SJSA1 (cell line): ENCODE data around the gene FGF3. TPM values are rescaled to one million over a fixed set of nuclear protein-coding genes. Genes with fewer than 3 reads are reported as not detected.
A peak's percentile ranks its signal among the peaks of the same experiment; 100 is the strongest.

Source experiments
- DNase-seq, 2 experiments: peaks; one replicate each; pipeline ENCODE4 v3.0.0-alpha.2; 2015 to 2020; ENCODE audit warnings: low spot score in 2 of 2, low read depth in 1 of 2
- H3K27ac ChIP-seq: fragments of 250-450 bp; sonication (Bioruptor Pico); 2 replicates; pipeline ENCODE4 v1.5.1; 2020; ENCODE audit warnings: mild to moderate bottlenecking, moderate library complexity
- H3K27me3 ChIP-seq: fragments of 250-450 bp; sonication (Bioruptor Pico); replicated peaks from 2 replicates; pipeline ENCODE4 v1.5.1; 2020; ENCODE audit warnings: mild to moderate bottlenecking, moderate library complexity
- H3K36me3 ChIP-seq: fragments of 250-450 bp; sonication (Bioruptor Pico); 2 replicates; pipeline ENCODE4 v1.5.1; 2020; ENCODE audit warnings: mild to moderate bottlenecking
- H3K4me1 ChIP-seq: fragments of 250-450 bp; sonication (Bioruptor Pico); replicated peaks from 2 replicates; pipeline ENCODE4 v1.6.1; 2021; ENCODE audit warnings: mild to moderate bottlenecking
- H3K4me3 ChIP-seq: fragments of 250-450 bp; sonication (Bioruptor Pico); 2 replicates; pipeline ENCODE4 v1.5.1; 2020; ENCODE audit warnings: mild to moderate bottlenecking
- H3K9me3 ChIP-seq: fragments of 250-450 bp; sonication (Bioruptor Pico); replicated peaks from 2 replicates; pipeline ENCODE4 v1.5.1; 2020; ENCODE audit warnings: mild to moderate bottlenecking
- total RNA-seq: library from RNA; depleted of rRNA; stranded (reverse); fragments of >200 nt; shearing (Covaris generic); gene quantifications from 2 replicates; pipeline ENCODE4 v1.2.3, GENCODE V29; 2014

The FGF3 gene
- total RNA-seq, 1 experiment from 2014 or later = not detected

DNA sequence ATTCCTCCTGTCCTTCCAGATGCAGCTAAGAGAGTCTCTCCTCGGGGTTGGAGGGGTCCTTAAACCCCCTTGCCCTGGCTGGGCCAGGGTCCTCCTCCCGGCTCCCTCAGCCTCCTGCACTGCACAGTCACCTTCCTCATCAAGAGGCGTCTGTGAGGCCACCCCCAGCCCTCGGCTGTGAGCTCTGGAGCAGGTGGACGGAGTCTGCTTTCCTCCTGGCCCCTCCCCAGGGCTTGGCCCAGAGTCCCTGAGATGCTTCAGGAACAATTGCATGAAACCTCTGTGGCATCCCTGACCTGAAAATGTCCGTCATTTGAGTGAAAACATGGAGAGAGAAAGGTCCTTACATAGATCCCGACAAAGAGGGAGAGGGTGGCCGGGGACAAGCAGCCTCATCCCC, 6.7 kb upstream of the FGF3 start:
- no peak overlapping the region for H3K27ac ChIP-seq
- DNase-seq = no peak
- no peak overlapping the region for H3K4me3 ChIP-seq
- H3K27me3 ChIP-seq = peaks cover 62% of the 10 kb centered on the region
- H3K9me3 ChIP-seq = peaks cover 8% of the 10 kb centered on the region
- no peaks in the 10 kb centered on the region; the same call in 1 of the 2 replicates for H3K36me3 ChIP-seq
- peaks cover 12% of the 10 kb centered on the region for H3K4me1 ChIP-seq

DNA sequence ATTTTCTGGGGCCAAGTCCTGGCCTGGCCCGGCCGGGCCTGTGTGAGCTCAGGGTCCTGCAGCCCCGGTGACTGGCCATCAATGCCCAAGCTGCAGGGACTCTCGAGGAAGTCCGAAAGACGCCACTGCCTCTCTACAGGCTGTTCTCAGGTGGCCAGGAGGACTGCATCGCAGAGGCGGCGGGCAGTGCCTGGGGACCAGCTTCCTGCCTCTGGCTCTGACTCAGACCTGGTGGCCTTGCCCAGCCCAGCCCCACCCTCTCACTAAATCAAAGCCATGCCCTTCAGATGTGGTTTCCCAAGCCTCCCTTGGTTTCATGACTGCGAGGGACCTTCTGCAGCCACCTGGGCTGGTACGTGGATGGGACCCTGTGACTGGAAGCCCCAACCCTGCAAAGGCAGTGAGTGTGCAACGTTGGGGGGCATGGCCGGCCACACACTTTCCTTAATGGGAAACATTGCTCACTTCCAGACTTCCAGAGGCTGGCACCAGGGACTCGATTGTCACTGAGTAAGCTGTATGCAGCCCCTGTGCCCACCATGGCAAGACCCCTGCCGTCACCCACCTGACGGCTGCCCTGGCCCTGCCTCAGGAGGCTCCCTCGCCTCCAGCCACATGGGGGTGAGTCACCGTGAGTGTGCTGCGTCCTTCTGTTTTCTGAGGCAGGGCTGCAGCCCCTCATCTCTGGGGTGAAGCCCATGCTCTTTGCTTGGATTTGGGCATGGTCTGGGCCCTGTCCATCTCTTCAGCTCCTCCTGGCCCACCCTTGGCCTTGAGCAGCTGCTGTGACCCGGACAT, 6.0 kb upstream of the FGF3 start:
- Histone ChIP-seq H3K4me1 (peaks cover 12% of the 10 kb centered on the region), H3K9me3 (peaks cover 8% of the 10 kb centered on the region), H3K4me3 (no peak overlapping the region), H3K27ac (no peak overlapping the region), H3K36me3 (no peaks in the 10 kb centered on the region; the same call in 1 of the 2 replicates), H3K27me3 (peaks cover 64% of the 10 kb centered on the region)
- DNase-seq = peak in 1 of 2 experiments; percentile 40

DNA sequence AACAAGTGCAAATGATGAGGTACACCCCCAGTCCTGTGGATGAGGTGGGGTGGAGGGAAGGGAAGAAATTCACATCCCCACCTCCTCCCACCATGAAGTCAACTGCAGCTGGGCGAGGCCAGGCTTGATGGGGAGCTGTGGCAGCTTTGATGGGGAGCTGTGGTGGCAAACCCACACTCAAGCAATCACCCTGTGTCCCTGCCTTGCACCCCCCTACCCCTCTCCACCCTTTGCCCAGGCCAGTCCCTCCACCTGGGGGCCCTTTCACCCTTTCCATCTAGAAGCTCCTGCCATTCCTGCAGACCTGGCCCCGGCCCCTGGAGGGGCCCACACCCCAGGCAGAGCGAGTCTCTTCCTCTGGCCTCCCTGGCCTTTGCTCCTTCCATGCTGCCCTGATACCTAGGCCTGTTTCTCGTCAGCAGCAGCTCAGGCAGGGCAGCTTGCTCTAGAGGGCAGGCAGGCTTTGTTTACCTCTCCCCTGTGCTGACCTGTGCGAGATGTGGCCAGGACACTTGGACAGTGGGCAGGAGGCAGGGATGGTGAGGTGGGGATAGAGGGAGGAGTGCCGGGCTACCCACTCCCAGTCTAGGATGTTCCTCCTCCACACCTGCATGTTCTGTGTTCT, 4.5 kb upstream of the FGF3 start:
- Histone ChIP-seq H3K27ac (no peak overlapping the region), H3K4me1 (peaks cover 13% of the 10 kb centered on the region), H3K36me3 (no peaks in the 10 kb centered on the region; the same call in 1 of the 2 replicates), H3K4me3 (no peak overlapping the region), H3K27me3 (peaks cover 77% of the 10 kb centered on the region), H3K9me3 (peaks cover 8% of the 10 kb centered on the region)
- DNase-seq = no peak

DNA sequence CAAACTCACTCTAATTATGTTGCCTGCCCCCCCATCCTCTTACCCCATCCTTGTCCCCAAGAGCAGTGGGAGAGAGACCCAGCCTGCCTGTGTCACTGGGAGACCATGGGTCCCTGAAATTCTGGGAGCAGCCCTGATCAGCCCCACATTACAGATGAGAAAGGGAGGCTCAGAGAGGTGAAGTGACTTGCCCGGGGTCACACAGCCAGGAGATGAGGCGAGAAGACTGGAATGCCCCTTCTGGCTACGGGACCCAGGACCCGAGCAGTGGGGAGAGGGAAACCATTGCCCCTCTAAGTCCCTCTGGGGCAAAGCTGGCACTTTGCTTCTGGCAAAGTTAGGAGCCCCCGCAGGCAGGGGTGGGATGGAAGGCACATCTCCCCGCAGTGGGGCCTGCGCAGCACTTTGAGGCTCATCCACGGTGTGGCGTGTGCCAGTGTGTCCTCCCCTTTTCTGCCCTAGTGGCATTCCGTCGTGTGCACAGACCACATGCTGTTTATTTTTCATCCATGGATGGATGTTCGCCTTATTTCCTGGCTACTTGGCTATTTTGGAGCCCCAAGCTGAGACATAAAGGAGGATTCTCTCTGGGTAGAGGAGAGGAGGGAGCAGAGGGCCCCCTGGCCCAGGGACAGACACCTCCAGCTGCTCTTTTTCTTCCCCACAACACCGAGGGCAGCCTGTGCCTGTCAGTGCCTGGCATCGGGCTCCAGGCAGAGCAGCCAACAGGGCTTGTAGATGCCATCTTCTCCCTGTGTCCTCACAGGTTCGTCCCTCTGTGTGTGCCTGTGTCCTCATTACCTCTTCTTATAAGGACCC, 3.7 kb upstream of the FGF3 start:
- peaks cover 86% of the 10 kb centered on the region for H3K27me3 ChIP-seq
- H3K9me3 ChIP-seq = peaks cover 8% of the 10 kb centered on the region
- DNase-seq = peak in 1 of 2 experiments; percentile 40
- H3K27ac ChIP-seq = no peak overlapping the region
- peaks cover 22% of the 10 kb centered on the region for H3K4me1 ChIP-seq
- H3K4me3 ChIP-seq = no peak overlapping the region
- H3K36me3 ChIP-seq = no peaks in the 10 kb centered on the region; the same call in none of the 2 replicates

DNA sequence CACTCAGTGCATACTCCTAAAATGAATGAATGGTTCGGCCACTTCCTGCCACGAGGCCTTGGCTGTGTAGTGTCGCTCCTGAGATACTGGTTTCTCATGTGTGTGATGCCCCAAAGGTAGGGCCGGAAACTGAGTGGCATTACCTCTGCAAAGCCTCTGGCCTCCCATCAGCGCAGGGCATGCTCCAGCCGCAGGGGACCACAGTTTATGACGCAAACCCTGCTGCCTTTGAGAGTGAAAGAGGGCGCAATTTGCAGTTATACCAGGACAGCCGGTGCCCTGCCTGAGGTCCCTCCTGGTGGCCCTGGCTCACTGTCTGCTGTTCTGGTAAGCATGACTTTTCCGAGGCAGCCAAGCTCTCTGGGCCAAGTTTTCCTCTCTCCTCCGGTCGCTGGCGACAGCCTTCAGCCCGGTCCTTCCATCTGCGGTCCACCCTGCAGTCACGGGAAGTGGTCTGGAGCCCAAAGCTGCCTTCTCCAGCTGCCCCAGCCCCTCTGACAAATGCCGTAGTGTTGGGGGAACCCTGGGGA, 2.4 kb upstream of the FGF3 start:
- H3K27me3 ChIP-seq = peaks cover 96% of the 10 kb centered on the region

DNA sequence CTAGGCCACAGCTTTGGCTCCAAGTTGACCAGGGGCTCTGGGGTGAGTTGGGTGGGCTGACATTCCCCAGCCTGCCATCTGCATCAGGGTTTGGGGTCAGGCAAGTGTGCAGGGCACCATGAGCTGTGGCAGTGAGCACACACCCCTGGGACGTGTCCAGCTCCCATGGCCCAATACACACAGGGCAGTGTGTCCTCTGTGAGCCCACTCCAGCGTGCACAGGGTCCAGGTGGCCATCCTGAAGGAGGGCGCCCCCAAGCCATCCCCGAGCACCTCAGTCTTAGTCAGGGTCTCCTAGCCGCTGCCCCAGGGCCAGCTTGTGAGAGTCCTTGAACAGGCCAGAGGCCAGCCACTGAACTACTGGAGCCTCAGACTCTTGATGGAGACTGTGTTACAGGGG, 1.2 kb upstream of the FGF3 start:
- Histone ChIP-seq H3K9me3 (peaks cover 13% of the 10 kb centered on the region), H3K36me3 (peaks cover 2% of the 10 kb centered on the region), H3K4me3 (no peak overlapping the region), H3K27me3 (peaks cover 97% of the 10 kb centered on the region), H3K4me1 (peaks cover 26% of the 10 kb centered on the region), H3K27ac (no peak overlapping the region)
- DNase-seq = no peak

More for the DNA sequence above, 2.4 kb upstream of the FGF3 start:
- Histone ChIP-seq H3K9me3 (peaks cover 14% of the 10 kb centered on the region), H3K4me3 (no peak overlapping the region), H3K36me3 (peaks cover 2% of the 10 kb centered on the region), H3K27ac (no peak overlapping the region), H3K4me1 (peaks cover 30% of the 10 kb centered on the region)
- no peak for DNase-seq

DNA sequence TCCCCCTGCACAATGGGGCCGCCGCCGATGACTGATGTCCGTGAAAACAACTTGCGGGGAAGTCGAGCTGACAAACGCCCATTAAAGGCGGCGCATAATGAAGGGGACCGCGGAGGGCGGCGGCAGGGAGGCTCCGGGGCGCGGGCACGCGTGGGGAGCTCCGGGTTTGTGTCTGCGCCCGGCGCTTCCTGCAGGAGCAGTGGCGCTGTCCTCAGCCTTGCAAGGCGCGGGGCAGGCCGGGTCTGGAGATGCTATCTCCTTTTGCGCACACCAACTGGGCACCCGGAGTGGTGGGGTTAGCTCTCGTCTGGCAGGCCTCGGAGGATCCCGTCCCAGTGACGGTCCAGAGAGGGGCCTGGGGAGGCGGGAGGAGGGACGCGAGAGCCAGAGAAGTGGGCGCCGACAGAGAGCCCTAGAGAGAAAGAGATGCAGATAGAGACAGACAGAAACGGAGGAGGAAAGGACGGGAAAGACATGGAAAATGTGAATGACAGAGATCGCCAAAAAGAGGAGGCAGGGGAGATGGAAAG, 390 bp upstream of the FGF3 start:
- no peak for DNase-seq
- Histone ChIP-seq H3K4me1 (peaks cover 18% of the 10 kb centered on the region), H3K27ac (no peak overlapping the region), H3K4me3 (no peak overlapping the region), H3K27me3 (peaks cover 96% of the 10 kb centered on the region), H3K9me3 (peaks cover 7% of the 10 kb centered on the region; the same call in 1 of the 2 replicates), H3K36me3 (peaks cover 2% of the 10 kb centered on the region; the same call in 1 of the 2 replicates)

DNA sequence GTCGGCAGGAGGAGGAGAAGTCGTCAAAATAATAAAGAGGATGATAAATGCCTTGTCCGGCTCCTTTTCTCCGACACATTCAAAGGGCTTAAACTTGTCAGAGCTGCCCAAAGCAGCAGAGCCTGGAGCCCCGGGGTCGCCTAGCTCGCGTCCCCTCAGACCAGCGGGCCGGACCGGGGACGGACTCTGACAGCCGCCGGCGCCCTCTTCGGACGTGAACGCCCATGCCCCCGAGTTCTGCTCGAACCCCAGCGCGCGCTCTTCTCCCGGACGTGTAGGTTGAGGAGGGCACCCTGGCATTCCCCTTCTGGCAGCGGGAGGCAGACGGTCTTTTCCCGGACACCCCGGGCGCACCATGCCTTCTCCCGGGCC, 999 bp downstream of the FGF3 start:
- peaks cover 2% of the 10 kb centered on the region; the same call in 1 of the 2 replicates for H3K36me3 ChIP-seq
- H3K4me1 ChIP-seq = peaks cover 18% of the 10 kb centered on the region
- DNase-seq = no peak
- H3K4me3 ChIP-seq = no peak overlapping the region
- peaks cover 92% of the 10 kb centered on the region for H3K27me3 ChIP-seq
- H3K9me3 ChIP-seq = peaks cover 10% of the 10 kb centered on the region
- no peak overlapping the region for H3K27ac ChIP-seq

DNA sequence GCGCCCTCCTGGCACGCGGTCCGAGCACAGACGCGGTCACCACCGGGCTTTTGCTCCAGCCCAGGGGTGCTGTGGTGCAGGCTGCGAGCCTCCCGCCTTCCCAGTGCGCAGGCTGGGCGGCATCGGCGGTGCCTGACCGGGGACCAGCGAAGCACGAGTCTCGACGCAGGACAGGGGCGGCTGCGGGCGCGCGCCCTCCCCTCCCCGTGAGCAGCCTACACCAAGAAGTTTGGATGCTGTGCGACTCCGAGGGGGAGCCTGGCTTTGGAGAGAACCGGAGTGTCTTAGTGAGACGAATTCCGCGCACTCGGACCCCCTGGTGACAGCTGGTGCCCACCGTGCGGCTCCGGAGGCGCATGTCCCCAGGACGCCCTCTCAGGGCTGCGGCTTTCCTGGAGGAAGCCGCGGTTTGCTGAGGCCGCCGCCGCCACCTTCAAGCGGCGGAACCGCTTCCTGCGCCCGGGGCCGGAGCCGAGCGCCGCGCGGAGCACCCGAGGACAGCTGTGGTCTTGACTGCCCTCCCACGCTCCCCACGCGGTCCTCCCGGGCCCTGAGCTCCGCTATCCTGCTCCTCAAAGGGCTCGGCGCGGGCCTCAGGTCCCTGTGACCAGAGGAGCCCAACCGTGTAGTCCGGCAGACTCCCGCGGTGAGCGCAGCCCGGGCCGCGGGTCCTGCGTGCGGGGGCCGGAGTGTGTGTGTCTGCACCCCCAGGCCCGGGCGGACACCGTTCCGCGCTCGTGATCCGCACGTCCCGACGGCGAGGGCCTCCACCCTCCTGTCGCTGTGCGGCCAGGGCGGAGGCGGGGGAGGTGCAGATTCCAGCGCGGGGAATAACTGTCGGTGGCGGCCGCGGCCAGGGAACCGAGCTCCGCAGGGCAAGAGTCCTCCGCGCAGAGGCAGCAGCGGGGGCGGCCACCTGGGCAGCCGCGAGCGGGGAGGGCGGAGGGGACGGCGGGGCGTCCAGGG, 1.7 kb downstream of the FGF3 start:
- Histone ChIP-seq H3K9me3 (peaks cover 10% of the 10 kb centered on the region), H3K27ac (no peak overlapping the region), H3K27me3 (peaks cover 92% of the 10 kb centered on the region), H3K4me1 (peaks cover 18% of the 10 kb centered on the region), H3K4me3 (peak overlapping the region; percentile 14; the same call in 1 of the 2 replicates), H3K36me3 (peaks cover 2% of the 10 kb centered on the region; the same call in 1 of the 2 replicates)
- peak in 1 of 2 experiments; percentile 57 for DNase-seq

DNA sequence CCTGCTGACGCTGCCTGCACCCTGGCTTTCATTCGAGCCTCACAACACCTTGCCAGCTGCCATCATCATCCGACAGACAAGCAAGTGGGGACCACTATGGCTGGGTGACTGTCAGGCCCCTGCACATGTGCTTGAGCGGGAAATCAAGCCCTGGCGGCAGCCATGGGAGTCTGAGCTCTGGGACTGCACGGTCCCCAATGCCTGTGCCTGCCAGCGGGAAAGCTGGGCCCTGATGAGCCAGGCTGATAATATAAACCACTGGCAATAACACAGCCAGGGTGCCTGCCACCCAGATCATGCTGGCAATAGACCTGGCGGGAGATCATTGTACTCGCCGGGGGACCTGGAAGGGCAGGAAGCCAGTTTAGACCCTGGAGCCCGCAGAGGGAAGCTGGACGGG, 2.5 kb downstream of the FGF3 start:
- Histone ChIP-seq H3K36me3 (peaks cover 2% of the 10 kb centered on the region; the same call in 1 of the 2 replicates), H3K9me3 (peaks cover 10% of the 10 kb centered on the region), H3K27ac (no peak overlapping the region), H3K4me1 (peaks cover 18% of the 10 kb centered on the region), H3K27me3 (peaks cover 92% of the 10 kb centered on the region), H3K4me3 (no peak overlapping the region)
- no peak for DNase-seq

DNA sequence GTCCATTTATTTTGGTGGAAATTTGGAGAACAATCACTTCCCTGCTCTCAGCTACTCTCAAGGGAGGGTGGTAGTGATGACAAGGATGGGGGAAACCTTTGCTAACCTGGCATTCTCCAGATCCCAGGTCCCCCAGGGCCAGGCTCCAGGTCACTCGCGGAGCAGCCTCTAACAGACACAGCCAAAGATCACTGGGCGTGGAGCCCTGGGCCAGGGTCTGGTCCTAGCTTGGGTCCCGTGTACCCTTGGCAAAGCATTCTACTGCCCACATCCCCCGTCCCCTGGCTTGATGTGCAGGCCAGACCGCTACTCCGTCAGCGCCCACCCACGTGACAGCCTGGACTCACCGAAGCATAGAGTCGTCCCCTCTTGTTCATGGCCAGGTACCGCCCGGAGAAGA, 3.2 kb downstream of the FGF3 start:
- Histone ChIP-seq H3K36me3 (peaks cover 2% of the 10 kb centered on the region; the same call in 1 of the 2 replicates), H3K27ac (no peak overlapping the region), H3K4me3 (no peak overlapping the region), H3K9me3 (peaks cover 10% of the 10 kb centered on the region), H3K4me1 (peaks cover 18% of the 10 kb centered on the region), H3K27me3 (peaks cover 90% of the 10 kb centered on the region)
- no peak for DNase-seq

DNA sequence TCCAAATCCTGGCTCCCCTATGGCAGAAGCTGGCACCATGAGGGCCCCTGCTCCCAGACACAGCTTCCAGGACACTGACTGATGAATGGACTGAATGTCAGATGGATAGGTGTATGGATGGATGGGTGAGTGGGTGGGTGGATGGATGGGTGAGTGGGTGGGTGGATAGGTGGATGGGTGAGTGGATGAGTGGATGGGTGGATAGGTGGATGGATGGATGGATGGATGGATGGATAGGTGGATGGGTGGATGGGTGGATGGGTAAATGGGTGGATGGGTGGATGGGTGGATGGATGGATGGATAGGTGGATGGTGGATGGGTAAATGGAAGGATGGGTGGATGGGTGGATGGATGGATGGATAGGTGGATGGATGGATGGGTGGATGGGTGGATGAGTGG, 4.3 kb downstream of the FGF3 start:
- H3K27me3 ChIP-seq = peaks cover 90% of the 10 kb centered on the region
- peaks cover 10% of the 10 kb centered on the region for H3K9me3 ChIP-seq
- no peak overlapping the region for H3K27ac ChIP-seq
- no peak overlapping the region for H3K4me3 ChIP-seq
- H3K4me1 ChIP-seq = peaks cover 18% of the 10 kb centered on the region
- peaks cover 2% of the 10 kb centered on the region; the same call in 1 of the 2 replicates for H3K36me3 ChIP-seq
- DNase-seq = no peak
